HepG2 (cell line): ENCODE measurements around the gene SLC2A10. TPM values are rescaled to one million over a fixed set of nuclear protein-coding genes. Genes with fewer than 3 reads are reported as not detected.
A peak's percentile ranks its signal among the peaks of the same experiment; 100 is the strongest.

Source experiments
- EZH2 ChIP-seq: conservative IDR thresholded peaks from 2 replicates; pipeline ENCODE4 v1.6.1; 2012; ENCODE audit warnings: mild to moderate bottlenecking, low read depth, low read length, moderate library complexity
- ONECUT2 ChIP-seq: sonication (generic); formaldehyde crosslinking; IDR thresholded peaks from 2 replicates; pipeline ENCODE4 v1.4.0; 2020; ENCODE audit warnings: missing genetic modification reagents
- SMARCC2 ChIP-seq: fragments of 450-650 bp; IDR thresholded peaks from 2 replicates; pipeline ENCODE4 v1.6.1; 2017; ENCODE audit warnings: antibody characterized with exemption, mild to moderate bottlenecking
- ZNF343 ChIP-seq: sonication (generic); formaldehyde crosslinking; IDR thresholded peaks from 2 replicates; pipeline ENCODE4 v1.4.0; 2020; ENCODE audit warnings: mild to moderate bottlenecking, missing genetic modification reagents
- polyA plus RNA-seq, 8 experiments: library from polyadenylated mRNA; depleted of rRNA in 3 of 8; stranded (reverse) in 7 of 8; unstranded in 1 of 8; fragments of >200 nt; fragmentation: Illumina TruSeq in 4 of 8; extraction: Trizol in 4 of 8; gene quantifications; 2 replicates each; pipeline versions ENCODE4 v1.2.1 to v1.2.3, GENCODE V29; 2011 to 2016; ENCODE audit warnings: low read depth in 4 of 8, missing spikeins in 1 of 8, mixed read lengths in 1 of 8; ENCODE audit not compliant: insufficient read depth in 1 of 8
- total RNA-seq, 5 experiments: library from RNA; depleted of rRNA; stranded (reverse); fragments of >200 nt; fragmentation: Illumina TruSeq; extraction: Trizol; gene quantifications; 2 replicates each; pipeline ENCODE4 v1.2.3, GENCODE V29; 2016; ENCODE audit warnings: low read depth in 1 of 5
- TF ChIP-seq, protein P1 (sequence below): sonication (generic); formaldehyde crosslinking; IDR thresholded peaks from 2 replicates; pipeline ENCODE4 v1.9.0; 2021; ENCODE audit warnings: mild to moderate bottlenecking, missing genetic modification reagents
- TF ChIP-seq, protein P2 (sequence below): sonication (generic); formaldehyde crosslinking; IDR thresholded peaks from 2 replicates; pipeline ENCODE4 v1.8.0; 2022; ENCODE audit warnings: missing genetic modification reagents, mild to moderate bottlenecking, moderate library complexity, borderline replicate concordance
- TF ChIP-seq, protein P3 (sequence below), 2 experiments: IDR thresholded peaks; 2 replicates each; pipeline ENCODE4 v1.6.1; 2011 to 2012; ENCODE audit warnings: low read length in 2 of 2, borderline replicate concordance in 1 of 2, low read depth in 1 of 2, mild to moderate bottlenecking in 1 of 2, moderate library complexity in 1 of 2
- TF ChIP-seq, protein P4 (sequence below): sonication (generic); formaldehyde crosslinking; IDR thresholded peaks from 2 replicates; pipeline ENCODE4 v1.5.0; 2020; ENCODE audit warnings: mild to moderate bottlenecking, missing genetic modification reagents, borderline replicate concordance
- TF ChIP-seq, protein P5 (sequence below): sonication (generic); formaldehyde crosslinking; IDR thresholded peaks from 2 replicates; pipeline ENCODE4; 2020; ENCODE audit warnings: missing genetic modification reagents, mild to moderate bottlenecking, borderline replicate concordance

The SLC2A10 gene
- total and polyA plus RNA-seq, 2 of the 13 experiments (the other 11 are each of a cell fraction or from before 2014, with no cell fraction given) = 16.0 to 18.4 TPM

DNA sequence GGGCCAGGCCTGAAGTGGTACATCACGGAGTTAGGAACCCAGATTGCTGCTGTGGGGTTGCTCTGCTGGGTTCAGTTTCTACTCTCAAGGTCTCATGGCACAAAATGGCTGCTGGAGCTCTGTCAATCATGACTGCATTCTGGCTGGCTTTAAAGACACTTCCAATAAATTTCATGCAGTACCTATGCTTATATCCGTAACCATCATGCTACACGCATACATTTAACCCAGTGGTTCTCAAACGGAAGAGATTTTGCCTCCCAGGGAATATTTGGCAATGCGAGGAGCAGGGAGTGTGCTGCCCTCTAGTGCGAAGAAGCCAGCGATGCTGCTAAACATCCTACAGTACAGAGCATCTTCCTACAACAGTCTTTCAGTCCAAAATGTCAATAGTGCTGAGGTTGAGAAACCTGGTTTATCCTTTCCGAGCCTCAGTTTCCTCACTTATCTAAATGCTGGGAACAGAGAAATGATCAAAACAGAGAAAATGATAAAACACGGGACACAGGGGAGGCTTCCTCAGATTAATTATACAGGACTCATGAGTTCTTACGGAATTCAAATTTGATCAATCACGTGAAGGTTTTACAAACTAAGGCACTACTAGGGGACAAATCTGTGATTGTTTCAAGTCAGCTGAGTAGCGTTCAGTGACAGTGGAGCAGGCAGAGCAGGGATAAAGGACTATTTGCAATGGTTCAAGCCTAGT is 9.6 kb upstream of the SLC2A10 start (continued):
- TF ChIP-seq, protein P1, sequence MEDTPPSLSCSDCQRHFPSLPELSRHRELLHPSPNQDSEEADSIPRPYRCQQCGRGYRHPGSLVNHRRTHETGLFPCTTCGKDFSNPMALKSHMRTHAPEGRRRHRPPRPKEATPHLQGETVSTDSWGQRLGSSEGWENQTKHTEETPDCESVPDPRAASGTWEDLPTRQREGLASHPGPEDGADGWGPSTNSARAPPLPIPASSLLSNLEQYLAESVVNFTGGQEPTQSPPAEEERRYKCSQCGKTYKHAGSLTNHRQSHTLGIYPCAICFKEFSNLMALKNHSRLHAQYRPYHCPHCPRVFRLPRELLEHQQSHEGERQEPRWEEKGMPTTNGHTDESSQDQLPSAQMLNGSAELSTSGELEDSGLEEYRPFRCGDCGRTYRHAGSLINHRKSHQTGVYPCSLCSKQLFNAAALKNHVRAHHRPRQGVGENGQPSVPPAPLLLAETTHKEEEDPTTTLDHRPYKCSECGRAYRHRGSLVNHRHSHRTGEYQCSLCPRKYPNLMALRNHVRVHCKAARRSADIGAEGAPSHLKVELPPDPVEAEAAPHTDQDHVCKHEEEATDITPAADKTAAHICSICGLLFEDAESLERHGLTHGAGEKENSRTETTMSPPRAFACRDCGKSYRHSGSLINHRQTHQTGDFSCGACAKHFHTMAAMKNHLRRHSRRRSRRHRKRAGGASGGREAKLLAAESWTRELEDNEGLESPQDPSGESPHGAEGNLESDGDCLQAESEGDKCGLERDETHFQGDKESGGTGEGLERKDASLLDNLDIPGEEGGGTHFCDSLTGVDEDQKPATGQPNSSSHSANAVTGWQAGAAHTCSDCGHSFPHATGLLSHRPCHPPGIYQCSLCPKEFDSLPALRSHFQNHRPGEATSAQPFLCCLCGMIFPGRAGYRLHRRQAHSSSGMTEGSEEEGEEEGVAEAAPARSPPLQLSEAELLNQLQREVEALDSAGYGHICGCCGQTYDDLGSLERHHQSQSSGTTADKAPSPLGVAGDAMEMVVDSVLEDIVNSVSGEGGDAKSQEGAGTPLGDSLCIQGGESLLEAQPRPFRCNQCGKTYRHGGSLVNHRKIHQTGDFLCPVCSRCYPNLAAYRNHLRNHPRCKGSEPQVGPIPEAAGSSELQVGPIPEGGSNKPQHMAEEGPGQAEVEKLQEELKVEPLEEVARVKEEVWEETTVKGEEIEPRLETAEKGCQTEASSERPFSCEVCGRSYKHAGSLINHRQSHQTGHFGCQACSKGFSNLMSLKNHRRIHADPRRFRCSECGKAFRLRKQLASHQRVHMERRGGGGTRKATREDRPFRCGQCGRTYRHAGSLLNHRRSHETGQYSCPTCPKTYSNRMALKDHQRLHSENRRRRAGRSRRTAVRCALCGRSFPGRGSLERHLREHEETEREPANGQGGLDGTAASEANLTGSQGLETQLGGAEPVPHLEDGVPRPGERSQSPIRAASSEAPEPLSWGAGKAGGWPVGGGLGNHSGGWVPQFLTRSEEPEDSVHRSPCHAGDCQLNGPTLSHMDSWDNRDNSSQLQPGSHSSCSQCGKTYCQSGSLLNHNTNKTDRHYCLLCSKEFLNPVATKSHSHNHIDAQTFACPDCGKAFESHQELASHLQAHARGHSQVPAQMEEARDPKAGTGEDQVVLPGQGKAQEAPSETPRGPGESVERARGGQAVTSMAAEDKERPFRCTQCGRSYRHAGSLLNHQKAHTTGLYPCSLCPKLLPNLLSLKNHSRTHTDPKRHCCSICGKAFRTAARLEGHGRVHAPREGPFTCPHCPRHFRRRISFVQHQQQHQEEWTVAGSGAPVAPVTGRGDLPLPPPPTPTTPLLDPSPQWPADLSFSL (CRISPR knock-in tag) = no peak
- TF ChIP-seq SMARCC2 (no peak), EZH2 (no peak), ONECUT2 (CRISPR knock-in tag) (no peak), ZNF343 (CRISPR knock-in tag) (no peak)
- TF ChIP-seq, protein P2, sequence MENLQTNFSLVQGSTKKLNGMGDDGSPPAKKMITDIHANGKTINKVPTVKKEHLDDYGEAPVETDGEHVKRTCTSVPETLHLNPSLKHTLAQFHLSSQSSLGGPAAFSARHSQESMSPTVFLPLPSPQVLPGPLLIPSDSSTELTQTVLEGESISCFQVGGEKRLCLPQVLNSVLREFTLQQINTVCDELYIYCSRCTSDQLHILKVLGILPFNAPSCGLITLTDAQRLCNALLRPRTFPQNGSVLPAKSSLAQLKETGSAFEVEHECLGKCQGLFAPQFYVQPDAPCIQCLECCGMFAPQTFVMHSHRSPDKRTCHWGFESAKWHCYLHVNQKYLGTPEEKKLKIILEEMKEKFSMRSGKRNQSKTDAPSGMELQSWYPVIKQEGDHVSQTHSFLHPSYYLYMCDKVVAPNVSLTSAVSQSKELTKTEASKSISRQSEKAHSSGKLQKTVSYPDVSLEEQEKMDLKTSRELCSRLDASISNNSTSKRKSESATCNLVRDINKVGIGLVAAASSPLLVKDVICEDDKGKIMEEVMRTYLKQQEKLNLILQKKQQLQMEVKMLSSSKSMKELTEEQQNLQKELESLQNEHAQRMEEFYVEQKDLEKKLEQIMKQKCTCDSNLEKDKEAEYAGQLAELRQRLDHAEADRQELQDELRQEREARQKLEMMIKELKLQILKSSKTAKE = no peak
- TF ChIP-seq, protein P3, sequence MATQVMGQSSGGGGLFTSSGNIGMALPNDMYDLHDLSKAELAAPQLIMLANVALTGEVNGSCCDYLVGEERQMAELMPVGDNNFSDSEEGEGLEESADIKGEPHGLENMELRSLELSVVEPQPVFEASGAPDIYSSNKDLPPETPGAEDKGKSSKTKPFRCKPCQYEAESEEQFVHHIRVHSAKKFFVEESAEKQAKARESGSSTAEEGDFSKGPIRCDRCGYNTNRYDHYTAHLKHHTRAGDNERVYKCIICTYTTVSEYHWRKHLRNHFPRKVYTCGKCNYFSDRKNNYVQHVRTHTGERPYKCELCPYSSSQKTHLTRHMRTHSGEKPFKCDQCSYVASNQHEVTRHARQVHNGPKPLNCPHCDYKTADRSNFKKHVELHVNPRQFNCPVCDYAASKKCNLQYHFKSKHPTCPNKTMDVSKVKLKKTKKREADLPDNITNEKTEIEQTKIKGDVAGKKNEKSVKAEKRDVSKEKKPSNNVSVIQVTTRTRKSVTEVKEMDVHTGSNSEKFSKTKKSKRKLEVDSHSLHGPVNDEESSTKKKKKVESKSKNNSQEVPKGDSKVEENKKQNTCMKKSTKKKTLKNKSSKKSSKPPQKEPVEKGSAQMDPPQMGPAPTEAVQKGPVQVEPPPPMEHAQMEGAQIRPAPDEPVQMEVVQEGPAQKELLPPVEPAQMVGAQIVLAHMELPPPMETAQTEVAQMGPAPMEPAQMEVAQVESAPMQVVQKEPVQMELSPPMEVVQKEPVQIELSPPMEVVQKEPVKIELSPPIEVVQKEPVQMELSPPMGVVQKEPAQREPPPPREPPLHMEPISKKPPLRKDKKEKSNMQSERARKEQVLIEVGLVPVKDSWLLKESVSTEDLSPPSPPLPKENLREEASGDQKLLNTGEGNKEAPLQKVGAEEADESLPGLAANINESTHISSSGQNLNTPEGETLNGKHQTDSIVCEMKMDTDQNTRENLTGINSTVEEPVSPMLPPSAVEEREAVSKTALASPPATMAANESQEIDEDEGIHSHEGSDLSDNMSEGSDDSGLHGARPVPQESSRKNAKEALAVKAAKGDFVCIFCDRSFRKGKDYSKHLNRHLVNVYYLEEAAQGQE (IDR thresholded peaks at IDR 0.05; ENCODE audit: borderline replicate concordance in 1 of 2, low read depth in 1 of 2, low read length in 2 of 2) = no peak
- TF ChIP-seq, protein P4, sequence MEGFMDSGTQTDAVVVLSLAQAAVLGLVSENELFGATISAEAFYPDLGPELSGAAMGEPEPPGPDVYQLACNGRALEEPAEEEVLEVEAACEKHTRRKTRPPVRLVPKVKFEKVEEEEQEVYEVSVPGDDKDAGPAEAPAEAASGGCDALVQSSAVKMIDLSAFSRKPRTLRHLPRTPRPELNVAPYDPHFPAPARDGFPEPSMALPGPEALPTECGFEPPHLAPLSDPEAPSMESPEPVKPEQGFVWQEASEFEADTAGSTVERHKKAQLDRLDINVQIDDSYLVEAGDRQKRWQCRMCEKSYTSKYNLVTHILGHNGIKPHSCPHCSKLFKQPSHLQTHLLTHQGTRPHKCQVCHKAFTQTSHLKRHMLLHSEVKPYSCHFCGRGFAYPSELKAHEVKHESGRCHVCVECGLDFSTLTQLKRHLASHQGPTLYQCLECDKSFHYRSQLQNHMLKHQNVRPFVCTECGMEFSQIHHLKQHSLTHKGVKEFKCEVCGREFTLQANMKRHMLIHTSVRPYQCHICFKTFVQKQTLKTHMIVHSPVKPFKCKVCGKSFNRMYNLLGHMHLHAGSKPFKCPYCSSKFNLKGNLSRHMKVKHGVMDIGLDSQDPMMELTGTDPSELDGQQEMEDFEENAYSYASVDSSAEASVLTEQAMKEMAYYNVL (CRISPR knock-in tag) = 0 out of 2 replicates have a peak, but pooled peaks have one; percentile 52
- TF ChIP-seq, protein P5, sequence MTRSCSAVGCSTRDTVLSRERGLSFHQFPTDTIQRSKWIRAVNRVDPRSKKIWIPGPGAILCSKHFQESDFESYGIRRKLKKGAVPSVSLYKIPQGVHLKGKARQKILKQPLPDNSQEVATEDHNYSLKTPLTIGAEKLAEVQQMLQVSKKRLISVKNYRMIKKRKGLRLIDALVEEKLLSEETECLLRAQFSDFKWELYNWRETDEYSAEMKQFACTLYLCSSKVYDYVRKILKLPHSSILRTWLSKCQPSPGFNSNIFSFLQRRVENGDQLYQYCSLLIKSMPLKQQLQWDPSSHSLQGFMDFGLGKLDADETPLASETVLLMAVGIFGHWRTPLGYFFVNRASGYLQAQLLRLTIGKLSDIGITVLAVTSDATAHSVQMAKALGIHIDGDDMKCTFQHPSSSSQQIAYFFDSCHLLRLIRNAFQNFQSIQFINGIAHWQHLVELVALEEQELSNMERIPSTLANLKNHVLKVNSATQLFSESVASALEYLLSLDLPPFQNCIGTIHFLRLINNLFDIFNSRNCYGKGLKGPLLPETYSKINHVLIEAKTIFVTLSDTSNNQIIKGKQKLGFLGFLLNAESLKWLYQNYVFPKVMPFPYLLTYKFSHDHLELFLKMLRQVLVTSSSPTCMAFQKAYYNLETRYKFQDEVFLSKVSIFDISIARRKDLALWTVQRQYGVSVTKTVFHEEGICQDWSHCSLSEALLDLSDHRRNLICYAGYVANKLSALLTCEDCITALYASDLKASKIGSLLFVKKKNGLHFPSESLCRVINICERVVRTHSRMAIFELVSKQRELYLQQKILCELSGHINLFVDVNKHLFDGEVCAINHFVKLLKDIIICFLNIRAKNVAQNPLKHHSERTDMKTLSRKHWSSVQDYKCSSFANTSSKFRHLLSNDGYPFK (CRISPR knock-in tag) = no peak
